Breast epithelium (tissue), 4 donors: ENCODE measurements around the gene FGGY. TPM values are rescaled to one million over a fixed set of nuclear protein-coding genes. Genes with fewer than 3 reads are reported as not detected.

ENCODE experiments used
- DNase-seq, 2 donors: peaks; one replicate each; pipeline ENCODE4 v3.0.0-alpha.2; 2019; ENCODE audit warnings: low spot score in 2 of 2
- H3K27ac ChIP-seq, 2 donors: fragments of 200-600 bp; sonication (generic) in 1 of 2; one replicate each; pipeline ENCODE4 v1.5.1; 2016 to 2019; ENCODE audit warnings: mild to moderate bottlenecking in 1 of 2
- H3K27me3 ChIP-seq, 2 donors: fragments of 200-600 bp; sonication (generic) in 1 of 2; one replicate each; pipeline versions ENCODE4 v1.5.1 to v1.6.0; 2017 to 2019; ENCODE audit warnings: control low read depth in 1 of 2, mild to moderate bottlenecking in 1 of 2
- H3K36me3 ChIP-seq: fragments of 200-600 bp; one replicate; pipeline ENCODE4 v1.5.1; 2019
- H3K4me1 ChIP-seq, 2 donors: fragments of 200-600 bp; sonication (generic); one replicate each; pipeline ENCODE4 v1.5.1; 2016 to 2019; ENCODE audit warnings: control low read depth in 1 of 2
- H3K4me3 ChIP-seq, 3 donors: fragments of 200-600 bp; sonication (generic); 1 replicate in 2 of 3; 2 replicates in 1 of 3; pipeline ENCODE4 v1.5.1; 2016 to 2019; ENCODE audit warnings: mild to moderate bottlenecking in 3 of 3, moderate library complexity in 2 of 3
- H3K9me3 ChIP-seq, 2 donors: fragments of 200-600 bp; sonication (generic) in 1 of 2; one replicate each; pipeline ENCODE4 v1.5.1; 2016 to 2019; ENCODE audit warnings: control low read depth in 1 of 2
- POLR2A ChIP-seq: fragments of 450-650 bp; IDR thresholded peaks from one replicate; pipeline ENCODE4 v1.6.1; 2016; ENCODE audit warnings: antibody characterized with exemption, mild to moderate bottlenecking, moderate library complexity
- POLR2AphosphoS5 ChIP-seq, 3 donors: sonication (generic); formaldehyde crosslinking; IDR thresholded peaks; one replicate each; pipeline ENCODE4 v1.6.1; 2017; ENCODE audit warnings: antibody characterized with exemption in 3 of 3
- intact Hi-C: fragments of 100-400 bp; cut with DNase I; formaldehyde crosslinking; loops from one replicate; pipeline ENCODE4 v1.15.1; 2023; ENCODE audit warnings: low total_unique reads
- total RNA-seq, 3 donors: library from RNA; depleted of rRNA; stranded (reverse); fragments of >200 nt; gene quantifications; one replicate each; pipeline ENCODE4 v1.1.0, GENCODE V29; 2016
- TF ChIP-seq, protein P1 (sequence below), 3 donors: fragments of 450-650 bp; IDR thresholded peaks; one replicate each; pipeline ENCODE4 v1.5.1; 2016 to 2017; ENCODE audit warnings: antibody characterized with exemption in 3 of 3, mild to moderate bottlenecking in 3 of 3, moderate library complexity in 3 of 3

FGGY gene
- total RNA-seq, 3 donors from 2014 or later = 16.2 to 50.3 (median 29.2) TPM

DNA sequence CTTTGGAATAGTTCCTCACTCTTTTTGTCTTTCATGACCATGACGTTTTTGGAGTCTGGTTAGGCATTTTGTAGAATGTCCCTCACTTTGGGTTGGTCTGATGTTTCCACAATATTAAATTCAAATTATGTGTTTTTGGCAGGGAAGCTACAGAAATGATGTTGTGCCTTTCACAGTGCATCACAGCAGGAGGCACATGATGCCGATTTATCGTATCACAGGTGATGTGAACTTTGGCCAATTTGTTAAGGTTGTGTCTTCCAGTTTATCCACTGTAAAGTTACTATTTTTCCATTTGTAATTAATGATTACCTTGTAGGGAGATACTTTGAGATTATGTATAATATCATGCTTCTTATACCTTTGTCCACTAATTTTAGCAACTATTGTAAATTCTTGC, 114.3 kb downstream of the FGGY start:
- no peak overlapping the region for H3K4me3 ChIP-seq
- no peaks in the 10 kb centered on the region for H3K9me3 ChIP-seq
- H3K27me3 ChIP-seq = no peaks in the 10 kb centered on the region
- H3K27ac ChIP-seq = no peak overlapping the region
- H3K36me3 ChIP-seq = no peaks in the 10 kb centered on the region
- DNase-seq = no peak
- H3K4me1 ChIP-seq = no peaks in the 10 kb centered on the region
- intact Hi-C loops = no loop called here
- TF ChIP-seq POLR2AphosphoS5 (IDR thresholded peaks at IDR 0.05) (no peak), POLR2A (no peak)
- TF ChIP-seq, protein P1, sequence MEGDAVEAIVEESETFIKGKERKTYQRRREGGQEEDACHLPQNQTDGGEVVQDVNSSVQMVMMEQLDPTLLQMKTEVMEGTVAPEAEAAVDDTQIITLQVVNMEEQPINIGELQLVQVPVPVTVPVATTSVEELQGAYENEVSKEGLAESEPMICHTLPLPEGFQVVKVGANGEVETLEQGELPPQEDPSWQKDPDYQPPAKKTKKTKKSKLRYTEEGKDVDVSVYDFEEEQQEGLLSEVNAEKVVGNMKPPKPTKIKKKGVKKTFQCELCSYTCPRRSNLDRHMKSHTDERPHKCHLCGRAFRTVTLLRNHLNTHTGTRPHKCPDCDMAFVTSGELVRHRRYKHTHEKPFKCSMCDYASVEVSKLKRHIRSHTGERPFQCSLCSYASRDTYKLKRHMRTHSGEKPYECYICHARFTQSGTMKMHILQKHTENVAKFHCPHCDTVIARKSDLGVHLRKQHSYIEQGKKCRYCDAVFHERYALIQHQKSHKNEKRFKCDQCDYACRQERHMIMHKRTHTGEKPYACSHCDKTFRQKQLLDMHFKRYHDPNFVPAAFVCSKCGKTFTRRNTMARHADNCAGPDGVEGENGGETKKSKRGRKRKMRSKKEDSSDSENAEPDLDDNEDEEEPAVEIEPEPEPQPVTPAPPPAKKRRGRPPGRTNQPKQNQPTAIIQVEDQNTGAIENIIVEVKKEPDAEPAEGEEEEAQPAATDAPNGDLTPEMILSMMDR (IDR thresholded peaks at IDR 0.05) = no peak

DNA sequence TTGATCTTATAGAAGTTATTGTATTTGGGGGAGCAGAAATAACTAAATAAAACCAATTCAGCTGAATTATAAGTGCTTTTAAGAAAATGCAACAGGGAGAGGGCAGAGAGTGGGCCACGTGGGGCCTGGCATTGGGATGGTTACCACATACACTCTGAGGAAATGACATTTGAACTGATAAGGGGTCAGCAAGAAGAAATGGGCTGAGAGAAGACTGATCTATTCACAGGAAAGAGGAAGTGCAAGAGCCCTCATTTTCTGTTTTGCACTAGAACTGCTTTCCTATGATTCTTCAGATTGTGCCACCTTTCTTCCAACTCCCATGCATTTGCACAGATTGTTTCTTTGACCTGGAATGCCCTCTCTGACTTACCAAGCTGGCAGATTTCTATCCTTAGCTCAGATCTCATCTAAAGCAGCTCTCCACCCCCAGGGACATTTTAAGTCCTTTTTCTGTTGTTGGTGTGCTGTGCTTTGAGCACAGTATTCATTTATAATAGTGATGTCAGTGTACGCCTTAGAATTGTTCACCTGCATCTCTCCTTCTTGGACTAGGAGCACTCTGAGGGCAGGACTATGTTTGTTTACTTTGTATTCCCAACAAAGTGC, 115.9 kb downstream of the FGGY start:
- no peaks in the 10 kb centered on the region for H3K27me3 ChIP-seq
- no peak overlapping the region for H3K27ac ChIP-seq
- H3K9me3 ChIP-seq = no peaks in the 10 kb centered on the region
- no peaks in the 10 kb centered on the region for H3K36me3 ChIP-seq
- H3K4me3 ChIP-seq = no peak overlapping the region
- no peaks in the 10 kb centered on the region for H3K4me1 ChIP-seq
- TF ChIP-seq, protein P1 (IDR thresholded peaks at IDR 0.05) = no peak
- TF ChIP-seq POLR2A (no peak), POLR2AphosphoS5 (IDR thresholded peaks at IDR 0.05) (no peak)
- no peak for DNase-seq
- intact Hi-C loops = no loop called here

DNA sequence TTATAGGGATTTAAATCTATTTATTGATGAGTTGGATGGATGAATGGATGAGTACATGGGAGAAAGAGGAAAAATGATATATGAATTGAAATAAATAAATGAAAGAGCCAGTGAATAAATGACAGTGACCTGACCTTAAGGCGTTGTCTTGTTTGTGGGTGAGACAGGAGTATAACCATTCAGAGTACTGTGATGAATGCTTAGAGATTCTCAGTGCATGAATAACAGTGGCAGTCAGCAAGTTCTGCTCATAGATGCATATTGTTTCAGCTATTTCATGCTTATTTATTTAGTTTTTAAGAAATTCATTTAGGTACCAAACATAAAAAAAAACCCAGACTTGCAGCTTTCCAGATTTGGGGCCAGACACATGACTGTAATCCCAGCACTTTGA, 116.4 kb downstream of the FGGY start:
- no peak for TF ChIP-seq POLR2AphosphoS5 (IDR thresholded peaks at IDR 0.05)
- TF ChIP-seq, protein P1 (IDR thresholded peaks at IDR 0.05) = no peak
- TF ChIP-seq POLR2A = no peak
- H3K27ac ChIP-seq = no peak overlapping the region

DNA sequence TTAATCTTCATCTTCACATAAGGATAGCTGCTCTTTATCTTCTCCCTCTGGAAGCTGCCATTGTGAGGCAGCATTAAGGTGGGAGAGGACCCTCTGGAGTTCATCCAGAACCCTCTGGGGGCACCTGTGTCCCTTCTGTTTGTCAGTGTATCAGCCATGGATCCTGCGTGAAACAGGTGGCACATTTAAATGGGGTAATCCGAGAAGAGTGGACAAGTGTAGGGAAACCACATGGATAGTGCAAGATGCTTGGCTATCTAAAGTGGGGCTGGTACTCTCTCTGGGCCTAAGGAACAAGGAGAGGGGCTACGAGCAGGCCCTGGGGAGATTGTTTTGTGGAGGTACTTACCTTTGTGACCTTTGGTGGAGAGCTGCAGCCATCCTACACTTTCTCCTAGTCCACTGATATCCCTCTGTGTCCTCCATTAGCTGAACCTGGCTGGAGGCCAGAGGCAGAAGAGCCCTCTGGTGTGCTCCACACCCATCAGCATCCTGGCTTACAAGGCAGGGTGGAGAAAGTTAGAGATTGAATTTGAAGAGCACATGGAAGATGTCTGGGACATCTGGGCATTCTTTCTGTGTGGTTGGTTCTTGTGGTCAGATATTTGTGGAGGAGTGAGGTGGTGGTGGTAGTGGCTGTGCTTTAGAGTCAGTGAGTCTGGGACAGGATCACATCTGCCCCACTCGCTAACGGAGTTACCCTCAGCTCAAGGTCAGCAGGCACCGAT, 117.7 kb downstream of the FGGY start:
- no peaks in the 10 kb centered on the region for H3K27me3 ChIP-seq
- DNase-seq = no peak
- TF ChIP-seq POLR2AphosphoS5 (IDR thresholded peaks at IDR 0.05) = no peak
- TF ChIP-seq, protein P1 (IDR thresholded peaks at IDR 0.05) = no peak
- TF ChIP-seq POLR2A = no peak
- no peaks in the 10 kb centered on the region for H3K4me1 ChIP-seq
- no peak overlapping the region for H3K4me3 ChIP-seq
- H3K9me3 ChIP-seq = no peaks in the 10 kb centered on the region
- intact Hi-C loops = no loop called here
- no peaks in the 10 kb centered on the region for H3K36me3 ChIP-seq
- no peak overlapping the region for H3K27ac ChIP-seq

More for the DNA sequence above, 116.4 kb downstream of the FGGY start:
- DNase-seq = no peak
- H3K36me3 ChIP-seq = no peaks in the 10 kb centered on the region
- H3K27me3 ChIP-seq = no peaks in the 10 kb centered on the region
- no peaks in the 10 kb centered on the region for H3K4me1 ChIP-seq
- no peaks in the 10 kb centered on the region for H3K9me3 ChIP-seq
- intact Hi-C loops = no loop called here
- H3K4me3 ChIP-seq = no peak overlapping the region

DNA sequence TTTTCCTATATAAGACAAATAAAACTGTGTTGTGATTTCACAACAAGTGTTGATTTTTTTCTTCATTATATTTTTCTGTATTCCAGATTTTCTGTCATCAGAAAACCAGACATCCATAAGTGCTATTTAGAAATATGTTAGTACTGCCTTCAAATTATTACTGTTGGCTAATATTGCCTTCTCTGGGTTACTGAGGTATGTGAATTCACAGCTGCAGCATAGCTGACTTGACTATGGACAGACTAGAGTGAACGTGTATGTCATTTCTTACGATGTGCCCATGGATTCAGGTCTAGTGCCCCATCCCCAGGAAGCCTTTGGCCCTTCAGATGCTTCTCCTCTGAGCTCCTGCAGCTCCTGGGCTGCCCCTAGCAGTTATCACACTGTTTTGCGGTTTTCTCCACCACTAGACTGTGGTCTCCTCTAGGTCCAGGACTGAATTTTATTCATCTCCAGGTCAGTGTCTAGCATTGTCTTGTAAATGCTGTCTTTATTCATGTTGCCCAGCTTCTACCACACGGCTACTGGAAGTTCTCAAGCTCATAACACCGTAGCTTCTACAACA, 118.5 kb downstream of the FGGY start:
- Histone ChIP-seq H3K36me3 (no peaks in the 10 kb centered on the region), H3K27me3 (no peaks in the 10 kb centered on the region), H3K4me1 (no peaks in the 10 kb centered on the region), H3K9me3 (no peaks in the 10 kb centered on the region), H3K4me3 (no peak overlapping the region), H3K27ac (no peak overlapping the region)
- intact Hi-C loops = no loop called here
- DNase-seq = no peak
- TF ChIP-seq, protein P1 (IDR thresholded peaks at IDR 0.05) = no peak
- TF ChIP-seq POLR2A = no peak
